Transverse colon (tissue), 4 donors: ENCODE data around the gene RNF207. TPM values are rescaled to one million over a fixed set of nuclear protein-coding genes. Genes with fewer than 3 reads are reported as not detected.

Experiments used
- DNase-seq: peaks from one replicate; pipeline ENCODE4 v3.0.0-alpha.2; 2019
- H3K27ac ChIP-seq, 4 donors: fragments of 200-600 bp; sonication (generic); 2 replicates each; pipeline ENCODE4 v1.5.1; 2016 to 2018; ENCODE audit warnings: inconsistent platforms in 4 of 4
- H3K27me3 ChIP-seq: fragments of 200-600 bp; sonication (generic); 2 replicates; pipeline ENCODE4 v1.5.1; 2017; ENCODE audit warnings: inconsistent platforms
- H3K36me3 ChIP-seq, 4 donors: fragments of 200-600 bp; sonication (generic); 2 replicates each; pipeline ENCODE4 v1.5.1; 2017 to 2019; ENCODE audit warnings: inconsistent platforms in 4 of 4
- H3K4me1 ChIP-seq, 4 donors: fragments of 200-600 bp; sonication (generic); 2 replicates each; pipeline ENCODE4 v1.5.1; 2017 to 2020; ENCODE audit warnings: inconsistent platforms in 4 of 4
- H3K4me3 ChIP-seq, 4 donors: fragments of 200-600 bp; sonication (generic); 1 replicate in 1 of 4; 2 replicates in 3 of 4; pipeline versions ENCODE4 v1.5.1 to v1.6.1; 2017 to 2019; ENCODE audit warnings: inconsistent platforms in 4 of 4
- H3K9me3 ChIP-seq, 2 donors: fragments of 200-600 bp; sonication (generic); 2 replicates each; pipeline ENCODE4 v1.5.1; 2017 to 2019; ENCODE audit warnings: inconsistent platforms in 2 of 2
- EP300 ChIP-seq: sonication (generic); formaldehyde crosslinking; IDR thresholded peaks from one replicate; pipeline ENCODE4 v1.6.1; 2017; ENCODE audit warnings: antibody characterized with exemption, low read depth
- POLR2A ChIP-seq: fragments of 450-650 bp; IDR thresholded peaks from one replicate; pipeline ENCODE4 v1.6.1; 2016; ENCODE audit warnings: antibody characterized with exemption, mild to moderate bottlenecking, moderate library complexity
- POLR2AphosphoS5 ChIP-seq, 3 donors: sonication (generic); formaldehyde crosslinking; IDR thresholded peaks; one replicate each; pipeline ENCODE4 v1.6.1; 2016; ENCODE audit warnings: antibody characterized with exemption in 3 of 3
- WGBS, 2 donors: methylation state at CpG; one replicate each; pipeline ENCODE4 v1.1.5; 2018; ENCODE audit warnings: low coverage in 1 of 2; 5-methylcytosine and 5-hydroxymethylcytosine counted together
- in situ Hi-C, 4 donors: fragments of 200-750 bp; cut with MboI; loops; one replicate each; pipeline versions ENCODE4 v1.15.0 to v1.15.1; 2017; ENCODE audit warnings: low sequenced_read_pairs in 3 of 4, low pct_ligation_motif_present in 1 of 4, low pct_unique_long_range_greater_than_20kb in 1 of 4
- intact Hi-C: fragments of 100-400 bp; cut with DNase I; formaldehyde crosslinking; loops from one replicate; pipeline ENCODE4 v1.15.1; 2023; ENCODE audit warnings: low total_unique reads
- total RNA-seq, 4 donors: library from RNA; depleted of rRNA; stranded (reverse); fragments of >200 nt; gene quantifications; one replicate each; pipeline ENCODE4 v1.1.0, GENCODE V29; 2016
- TF ChIP-seq, protein P1 (sequence below), 5 experiments: fragments of 200-600 bp in 3 of 5; fragments of 450-650 bp in 2 of 5; sonication (generic) in 3 of 5; IDR thresholded peaks; 1 replicate in 2 of 5; 2 replicates in 3 of 5; pipeline ENCODE4 v1.5.1; 2016 to 2017; ENCODE audit warnings: antibody characterized with exemption in 5 of 5, inconsistent platforms in 3 of 5, mild to moderate bottlenecking in 2 of 5, moderate library complexity in 1 of 5

Gene RNF207
- total RNA-seq, 4 donors from 2014 or later: 82.6 to 1,341 (median 190) TPM

DNA sequence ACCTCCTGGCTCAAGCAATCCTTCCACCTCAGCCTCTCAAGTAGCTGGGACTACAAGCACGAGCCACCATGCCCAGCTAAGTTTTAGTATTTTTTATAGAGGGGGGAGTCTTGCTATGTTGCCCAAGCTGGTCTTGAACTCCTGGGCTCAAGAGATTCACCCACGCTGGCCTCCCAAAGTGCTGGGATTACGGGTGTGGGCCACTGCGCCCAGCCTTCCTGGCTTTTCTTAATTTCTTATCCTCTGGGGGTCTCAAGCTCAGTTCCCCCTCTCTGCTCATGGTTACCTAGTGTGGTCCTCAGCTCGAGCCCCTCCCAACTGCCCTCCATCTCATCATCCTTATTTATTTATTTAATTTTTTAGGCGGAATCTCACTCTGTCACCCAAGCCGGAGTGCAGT lies 3.7 kb upstream of the RNF207 start:
- Histone ChIP-seq H3K4me3 (no peak overlapping the region), H3K9me3 (no peaks in the 10 kb centered on the region), H3K4me1 (peaks cover 13 to 47% (median 37%) of the 10 kb centered on the region in 4 donors), H3K27ac (no peak overlapping the region), H3K36me3 (no peaks in the 10 kb centered on the region), H3K27me3 (no peaks in the 10 kb centered on the region)
- in situ Hi-C loops (no loop called here), intact Hi-C loops (no loop called here)
- TF ChIP-seq, protein P1, sequence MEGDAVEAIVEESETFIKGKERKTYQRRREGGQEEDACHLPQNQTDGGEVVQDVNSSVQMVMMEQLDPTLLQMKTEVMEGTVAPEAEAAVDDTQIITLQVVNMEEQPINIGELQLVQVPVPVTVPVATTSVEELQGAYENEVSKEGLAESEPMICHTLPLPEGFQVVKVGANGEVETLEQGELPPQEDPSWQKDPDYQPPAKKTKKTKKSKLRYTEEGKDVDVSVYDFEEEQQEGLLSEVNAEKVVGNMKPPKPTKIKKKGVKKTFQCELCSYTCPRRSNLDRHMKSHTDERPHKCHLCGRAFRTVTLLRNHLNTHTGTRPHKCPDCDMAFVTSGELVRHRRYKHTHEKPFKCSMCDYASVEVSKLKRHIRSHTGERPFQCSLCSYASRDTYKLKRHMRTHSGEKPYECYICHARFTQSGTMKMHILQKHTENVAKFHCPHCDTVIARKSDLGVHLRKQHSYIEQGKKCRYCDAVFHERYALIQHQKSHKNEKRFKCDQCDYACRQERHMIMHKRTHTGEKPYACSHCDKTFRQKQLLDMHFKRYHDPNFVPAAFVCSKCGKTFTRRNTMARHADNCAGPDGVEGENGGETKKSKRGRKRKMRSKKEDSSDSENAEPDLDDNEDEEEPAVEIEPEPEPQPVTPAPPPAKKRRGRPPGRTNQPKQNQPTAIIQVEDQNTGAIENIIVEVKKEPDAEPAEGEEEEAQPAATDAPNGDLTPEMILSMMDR (IDR thresholded peaks at IDR 0.05): no peak
- TF ChIP-seq EP300 (no peak), POLR2A (no peak)
- 82 to 89% methylated on average over 5 to 7 of the region's 7 CpGs for WGBS, 2 donors
- no peak for DNase-seq

DNA sequence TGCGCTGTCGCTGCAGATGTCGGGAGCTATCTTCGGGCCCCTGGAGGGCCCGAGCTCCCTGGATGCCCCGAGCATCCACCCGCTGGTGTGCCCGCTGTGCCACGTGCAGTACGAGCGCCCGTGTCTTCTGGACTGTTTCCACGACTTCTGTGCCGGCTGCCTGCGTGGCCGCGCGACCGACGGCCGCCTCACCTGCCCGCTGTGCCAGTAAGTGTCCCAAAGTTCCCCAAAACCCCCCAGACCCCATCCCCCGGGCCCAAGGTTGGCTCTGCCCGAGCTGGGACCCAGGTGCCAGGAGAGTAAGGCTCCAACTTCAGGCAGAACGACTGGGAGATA lies 569 bp downstream of the RNF207 start:
- no peak for TF ChIP-seq POLR2A
- no peak for TF ChIP-seq EP300
- no peak for TF ChIP-seq POLR2AphosphoS5 (IDR thresholded peaks at IDR 0.05)
- TF ChIP-seq, protein P1 (IDR thresholded peaks at IDR 0.05): no peak
- H3K4me3 ChIP-seq: peak overlapping the region; percentile 39 to 66 (median 56)
- H3K27me3 ChIP-seq: no peaks in the 10 kb centered on the region
- intact Hi-C loops (no loop called here), in situ Hi-C loops (no loop called here)
- peak overlapping the region; percentile 78 to 85 (median 85) for H3K27ac ChIP-seq
- peaks cover 6 to 46% (median 30%) of the 10 kb centered on the region in 4 donors for H3K4me1 ChIP-seq
- no peak for DNase-seq
- H3K9me3 ChIP-seq: no peaks in the 10 kb centered on the region
- H3K36me3 ChIP-seq: no peaks in the 10 kb centered on the region
- WGBS, 2 donors: 56% methylated on average over 25 of the region's 25 CpGs; no CpG with 5 or more reads in 1 of the 2 donors

DNA sequence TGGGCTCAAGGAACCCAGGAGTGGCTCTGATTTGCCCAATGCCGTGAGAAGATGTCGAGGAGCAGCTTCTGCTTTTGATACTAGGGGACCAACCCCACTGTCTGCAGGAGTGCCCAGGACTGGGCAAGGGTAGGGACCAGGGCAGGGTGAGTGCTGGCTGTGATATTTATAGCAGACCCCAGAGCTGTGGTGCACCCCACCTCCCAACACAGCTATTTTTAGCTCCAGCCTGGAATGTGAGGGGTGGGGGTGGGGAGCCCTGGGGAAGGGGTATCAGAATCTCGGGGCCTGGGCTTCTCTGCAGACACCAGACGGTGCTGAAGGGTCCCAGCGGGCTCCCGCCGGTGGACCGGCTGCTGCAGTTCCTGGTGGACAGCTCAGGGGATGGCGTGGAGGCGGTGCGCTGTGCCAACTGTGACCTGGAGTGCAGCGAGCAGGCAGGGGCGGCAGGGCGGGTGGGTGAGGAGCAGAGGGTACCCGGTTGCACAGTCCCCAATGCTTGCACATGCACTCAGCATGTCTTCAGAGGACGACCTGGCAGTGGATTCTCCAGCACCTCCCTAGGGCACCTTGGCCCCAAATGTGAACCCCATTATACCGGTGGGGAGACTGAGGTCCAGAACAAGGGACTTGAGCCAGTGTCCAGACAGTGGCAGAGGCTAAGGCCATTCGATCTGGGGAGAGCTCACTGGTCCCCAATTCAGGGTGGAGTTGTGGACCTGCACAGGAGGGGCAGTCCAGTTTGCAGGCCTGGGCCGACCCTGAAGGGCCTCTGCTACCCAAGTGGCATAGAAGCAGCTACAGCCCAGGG lies 1.4 kb downstream of the RNF207 start:
- TF ChIP-seq EP300 (no peak), POLR2AphosphoS5 (IDR thresholded peaks at IDR 0.05) (no peak), POLR2A (no peak)
- TF ChIP-seq, protein P1 (IDR thresholded peaks at IDR 0.05): no peak
- Histone ChIP-seq H3K4me3 (peak overlapping the region in 1 of 4 donors; percentile 66), H3K4me1 (peaks cover 6 to 46% (median 30%) of the 10 kb centered on the region in 4 donors), H3K36me3 (no peaks in the 10 kb centered on the region), H3K27me3 (no peaks in the 10 kb centered on the region), H3K9me3 (no peaks in the 10 kb centered on the region), H3K27ac (no peak overlapping the region)
- 86% methylated on average over 13 of the region's 19 CpGs; no CpG with 5 or more reads in 1 of the 2 donors for WGBS, 2 donors
- no peak for DNase-seq
- in situ Hi-C loops (no loop called here), intact Hi-C loops (no loop called here)

DNA sequence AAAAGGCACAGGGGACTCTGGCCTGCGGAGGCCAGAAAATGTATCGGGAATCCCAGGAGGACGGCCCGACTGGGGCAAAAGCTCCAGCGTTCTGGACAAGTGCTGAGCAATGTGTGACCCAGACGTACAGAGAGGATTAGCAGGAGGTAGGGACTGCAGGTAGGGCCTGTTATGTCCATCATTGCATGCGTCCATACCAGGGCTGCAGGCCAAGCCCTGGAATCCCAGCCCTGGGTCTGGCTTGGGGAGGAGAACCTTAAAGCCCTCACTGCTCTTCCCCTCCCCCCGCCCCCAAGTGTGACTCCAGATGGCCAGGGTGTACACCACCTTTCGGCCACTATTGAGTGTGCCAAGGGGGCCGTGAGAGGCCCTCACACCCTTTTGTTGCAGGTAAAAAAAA lies 2.0 kb downstream of the RNF207 start:
- Histone ChIP-seq H3K9me3 (no peaks in the 10 kb centered on the region), H3K36me3 (no peaks in the 10 kb centered on the region), H3K27me3 (no peaks in the 10 kb centered on the region), H3K4me3 (no peak overlapping the region), H3K4me1 (peaks cover 6 to 46% (median 30%) of the 10 kb centered on the region in 4 donors), H3K27ac (no peak overlapping the region)
- 92% methylated on average over 10 of the region's 10 CpGs; no CpG with 5 or more reads in 1 of the 2 donors for whole genome bisulfite sequencing, 2 donors
- intact Hi-C loops: no loop called here
- in situ Hi-C loops: no loop called here
- no peak for DNase-seq
- TF ChIP-seq POLR2A: no peak
- TF ChIP-seq, protein P1 (IDR thresholded peaks at IDR 0.05): no peak
- TF ChIP-seq POLR2AphosphoS5 (IDR thresholded peaks at IDR 0.05): no peak
- TF ChIP-seq EP300: no peak
